Aorta (tissue), 5 donors: ENCODE results near the gene FKBP5. TPM values are rescaled to one million over a fixed set of nuclear protein-coding genes. Genes with fewer than 3 reads are reported as not detected.
"Not testable (repeated sequence)": the region's sequence is repeated elsewhere in the genome, so short reads cannot be mapped to it uniquely, and the experiment has no call there.

Source experiments
- ATAC-seq: fragments of 200-7000 bp; cut with Tn5 transposase; one replicate; pipeline ENCODE4 v1.9.1; 2022; ENCODE audit warnings: moderate library complexity; ENCODE audit not compliant: low FRiP score
- DNase-seq, 2 donors: peaks; one replicate each; pipeline ENCODE4 v3.0.0-alpha.2; 2020
- H3K27ac ChIP-seq, 2 donors: one replicate each; pipeline ENCODE4 v1.5.1; 2013; ENCODE audit warnings: low read length in 2 of 2, mild to moderate bottlenecking in 2 of 2, moderate library complexity in 2 of 2, control low read depth in 1 of 2, inconsistent platforms in 1 of 2, low read depth in 1 of 2
- H3K27me3 ChIP-seq, 2 donors: one replicate each; pipeline ENCODE4 v1.6.1; 2013; ENCODE audit warnings: control low read depth in 1 of 2, low read length in 1 of 2, mild to moderate bottlenecking in 1 of 2, moderate library complexity in 1 of 2; ENCODE audit not compliant: insufficient read depth in 2 of 2, control insufficient read depth in 1 of 2
- H3K36me3 ChIP-seq, 2 donors: one replicate each; pipeline ENCODE4 v1.6.1; 2013; ENCODE audit warnings: control low read depth in 1 of 2, low read length in 1 of 2, mild to moderate bottlenecking in 1 of 2; ENCODE audit not compliant: insufficient read depth in 2 of 2, control insufficient read depth in 1 of 2
- H3K4me1 ChIP-seq, 2 donors: one replicate each; pipeline ENCODE4 v1.6.1; 2013; ENCODE audit warnings: low read length in 2 of 2, control low read depth in 1 of 2, mild to moderate bottlenecking in 1 of 2, moderate library complexity in 1 of 2; ENCODE audit not compliant: insufficient read depth in 2 of 2, control insufficient read depth in 1 of 2
- H3K4me3 ChIP-seq, 2 donors: one replicate each; pipeline ENCODE4 v1.5.1; 2013; ENCODE audit warnings: low read length in 2 of 2, control low read depth in 1 of 2, mild to moderate bottlenecking in 1 of 2
- H3K9me3 ChIP-seq: one replicate; pipeline ENCODE4 v1.6.1; 2013; ENCODE audit warnings: mild to moderate bottlenecking, low read length; ENCODE audit not compliant: control insufficient read depth
- WGBS, 2 donors: extraction: QIAGEN DNeasy Blood & Tissue Kit; methylation state at CpG; one replicate each; pipeline ENCODE4 v1.1.7; 2013; 5-methylcytosine and 5-hydroxymethylcytosine counted together
- intact Hi-C, 2 donors: fragments of 100-400 bp; cut with DNase I; formaldehyde crosslinking; loops; one replicate each; pipeline versions ENCODE4 v1.14.2 to v1.15.0; 2022
- polyA plus RNA-seq, 2 donors: library from polyadenylated mRNA; stranded (reverse); fragments of 200-250 nt; gene quantifications; one replicate each; pipeline ENCODE4 v1.2.3, GENCODE V29; 2013
- total RNA-seq, 2 donors: library from RNA; stranded (reverse); fragmentation: NEBNext Ultra II Directional; extraction: Animal tissue kit (Norgen Biotek cat#: 25700); gene quantifications; one replicate each; pipeline ENCODE4 v1.2.1, GENCODE V29; 2021
- donor health status: healthy with polysubstance abuse.
- donor health status: Bipolar disorder and iron deficiency.
- donor health status: DM: no; HTN: no; CAD: no.
- donor health status: DM: no; HTN: no; CAD: no.
- donor health status: DM: yes; HTN: yes; CAD: no.

The FKBP5 gene
- total and polyA plus RNA-seq, 4 donors: 25.1 to 102 (median 87.6) TPM

DNA sequence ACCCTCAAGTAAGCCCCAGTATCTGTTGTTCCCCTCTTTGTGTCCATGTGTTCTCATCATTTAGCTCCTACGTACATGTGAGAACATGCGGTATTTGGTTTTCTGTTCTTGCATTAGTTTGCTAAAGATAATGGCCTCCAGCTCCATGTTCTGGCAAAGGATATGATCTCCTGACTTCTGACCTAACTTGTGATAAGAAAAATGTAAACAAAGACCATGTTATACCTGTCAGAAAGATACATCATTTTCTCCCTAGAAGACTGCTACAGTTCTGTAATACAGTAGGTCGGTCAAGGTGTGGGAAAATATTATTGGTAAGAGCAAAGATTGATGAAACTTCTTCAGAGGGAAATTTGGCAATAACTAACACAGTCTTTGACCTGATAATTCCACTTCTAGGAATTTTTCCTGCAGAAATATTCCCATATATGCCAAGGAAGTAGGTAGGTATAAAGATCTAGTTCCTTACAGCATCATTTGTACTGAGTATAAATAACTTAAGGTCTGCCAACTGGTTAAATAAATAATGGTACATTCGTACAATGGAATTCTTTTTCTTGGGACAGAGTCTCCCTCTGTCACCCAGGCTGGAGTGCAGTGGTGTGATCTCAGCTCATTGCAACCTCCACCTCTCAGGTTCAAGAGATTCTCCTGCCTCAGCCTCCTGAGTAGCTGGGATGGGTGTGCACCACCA, 19.1 kb upstream of the FKBP5 start:
- WGBS, 2 donors: 47 to 66% methylated on average over 4 of the region's 4 CpGs
- H3K4me1 ChIP-seq: no peaks in the 10 kb centered on the region
- no peaks in the 10 kb centered on the region for H3K27me3 ChIP-seq
- intact Hi-C loops: no loop called here
- ATAC-seq (no peak), DNase-seq (peak in 1 of 2 donors; percentile 30)
- no peak overlapping the region for H3K27ac ChIP-seq
- no peaks in the 10 kb centered on the region for H3K36me3 ChIP-seq
- no peak overlapping the region for H3K4me3 ChIP-seq
- peaks cover 3% of the 10 kb centered on the region for H3K9me3 ChIP-seq

DNA sequence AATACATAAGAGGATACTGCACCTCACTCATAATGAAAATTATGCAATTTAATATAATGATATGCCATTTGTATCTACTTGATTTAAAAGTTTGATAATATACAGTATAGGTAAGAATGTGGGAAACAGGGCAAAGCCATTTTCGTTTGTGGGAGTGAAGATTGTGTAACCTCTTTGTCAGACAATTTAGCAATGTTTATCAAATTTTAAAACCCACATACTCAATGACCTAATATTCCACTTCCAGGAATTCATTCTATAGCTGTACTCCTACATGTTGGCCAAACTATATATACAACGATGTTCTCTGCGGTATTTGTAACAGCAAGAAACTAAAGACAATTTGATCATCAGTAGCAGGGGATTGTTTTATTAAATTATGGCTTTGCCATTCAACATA, 17.8 kb upstream of the FKBP5 start:
- DNase-seq (no peak), ATAC-seq (no peak)
- no peaks in the 10 kb centered on the region for H3K27me3 ChIP-seq
- H3K27ac ChIP-seq: no peak overlapping the region
- H3K9me3 ChIP-seq: peaks cover 3% of the 10 kb centered on the region
- H3K4me3 ChIP-seq: no peak overlapping the region
- intact Hi-C loops: no loop called here
- 76 to 78% methylated on average over 3 of the region's 3 CpGs for WGBS, 2 donors
- no peaks in the 10 kb centered on the region for H3K4me1 ChIP-seq
- no peaks in the 10 kb centered on the region for H3K36me3 ChIP-seq

GRCh38 chr6:35703554-35703953, 14.8 kb upstream of the FKBP5 start:
- DNase-seq (no peak), ATAC-seq (no peak)
- no peaks in the 10 kb centered on the region for H3K27me3 ChIP-seq
- H3K27ac ChIP-seq: no peak overlapping the region
- H3K9me3 ChIP-seq: peaks cover 3% of the 10 kb centered on the region
- intact Hi-C loops: no loop called here
- no peaks in the 10 kb centered on the region for H3K4me1 ChIP-seq
- H3K4me3 ChIP-seq: no peak overlapping the region
- no peaks in the 10 kb centered on the region for H3K36me3 ChIP-seq

DNA sequence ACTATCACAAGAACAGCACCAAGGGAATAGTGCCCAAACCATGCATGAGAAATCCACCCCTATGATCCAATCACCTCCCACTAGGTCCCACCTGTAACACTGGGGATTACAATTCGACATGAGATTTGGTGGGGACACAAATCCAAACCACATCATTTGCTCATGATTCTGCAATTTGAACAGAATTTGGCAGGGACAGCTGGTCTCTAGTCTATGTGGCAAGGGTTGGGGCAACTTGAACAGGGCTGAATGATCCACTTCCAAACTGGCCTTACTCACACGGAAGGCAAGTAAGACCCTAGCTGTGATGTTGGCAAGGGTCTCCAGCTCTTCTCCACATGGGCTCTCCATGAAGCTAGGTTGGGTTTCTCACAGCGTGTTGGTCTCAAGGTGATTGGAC, 10.1 kb upstream of the FKBP5 start:
- DNase-seq: no peak
- no peak overlapping the region for H3K4me3 ChIP-seq
- H3K27me3 ChIP-seq: no peaks in the 10 kb centered on the region
- peaks cover 3% of the 10 kb centered on the region for H3K9me3 ChIP-seq
- H3K36me3 ChIP-seq: no peaks in the 10 kb centered on the region
- WGBS, 2 donors: 85 to 88% methylated on average over 3 of the region's 3 CpGs
- intact Hi-C loops: no loop called here
- no peak for ATAC-seq
- no peaks in the 10 kb centered on the region for H3K4me1 ChIP-seq
- H3K27ac ChIP-seq: no peak overlapping the region

- H3K27ac ChIP-seq, H3K27me3 ChIP-seq, ATAC-seq, H3K9me3 ChIP-seq, H3K36me3 ChIP-seq, H3K4me3 ChIP-seq, DNase-seq, intact Hi-C loops, H3K4me1 ChIP-seq: not testable (repeated sequence)
- 88 to 90% methylated on average over 7 of the region's 7 CpGs for WGBS, 2 donors
Observed at GRCh38 chr6:35698430-35698829, 9.7 kb upstream of the FKBP5 start.

- 79 to 86% methylated on average over 2 of the region's 2 CpGs for WGBS, 2 donors
- intact Hi-C loops: no loop called here
- H3K27me3 ChIP-seq: no peaks in the 10 kb centered on the region
- ATAC-seq: no peak
- no peak overlapping the region for H3K27ac ChIP-seq
- H3K36me3 ChIP-seq: no peaks in the 10 kb centered on the region
- no peak for DNase-seq
- H3K4me3 ChIP-seq: no peak overlapping the region
- H3K4me1 ChIP-seq: no peaks in the 10 kb centered on the region
- no peaks in the 10 kb centered on the region for H3K9me3 ChIP-seq
Observed at GRCh38 chr6:35694462-35694861, 5.7 kb upstream of the FKBP5 start.

- peak overlapping the region in 1 of 2 donors; percentile 77 for H3K27ac ChIP-seq
- DNase-seq (peak; percentile 88 to 92), ATAC-seq (peak; percentile 79)
- intact Hi-C loops: no loop called here
- H3K4me3 ChIP-seq: no peak overlapping the region
- no peaks in the 10 kb centered on the region for H3K9me3 ChIP-seq
- no peaks in the 10 kb centered on the region for H3K27me3 ChIP-seq
- WGBS, 2 donors: 53 to 55% methylated on average over 10 of the region's 10 CpGs
- no peaks in the 10 kb centered on the region for H3K4me1 ChIP-seq
- H3K36me3 ChIP-seq: no peaks in the 10 kb centered on the region
Observed at GRCh38 chr6:35691027-35691824, 2.5 kb upstream of the FKBP5 start.

DNA sequence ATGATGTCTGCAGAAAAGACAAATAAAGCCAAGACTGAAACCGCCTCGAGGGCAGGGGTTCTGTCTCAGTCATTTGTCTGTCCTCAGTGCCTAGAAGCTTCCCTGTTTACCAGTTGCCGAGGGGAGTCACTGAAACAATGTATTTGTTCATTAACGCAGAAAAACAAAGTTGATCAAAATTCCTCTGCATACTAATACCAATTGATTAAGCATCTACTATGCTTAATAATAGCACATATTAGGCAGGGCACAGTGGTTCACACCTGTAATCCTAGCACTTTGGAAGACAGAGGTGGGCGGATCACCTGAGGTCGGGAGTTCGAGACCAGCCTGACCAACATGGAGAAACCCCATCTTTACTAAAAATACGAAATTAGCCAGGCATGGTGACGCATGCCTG, 1.8 kb upstream of the FKBP5 start:
- intact Hi-C loops: no loop called here
- no peak overlapping the region for H3K27ac ChIP-seq

DNA sequence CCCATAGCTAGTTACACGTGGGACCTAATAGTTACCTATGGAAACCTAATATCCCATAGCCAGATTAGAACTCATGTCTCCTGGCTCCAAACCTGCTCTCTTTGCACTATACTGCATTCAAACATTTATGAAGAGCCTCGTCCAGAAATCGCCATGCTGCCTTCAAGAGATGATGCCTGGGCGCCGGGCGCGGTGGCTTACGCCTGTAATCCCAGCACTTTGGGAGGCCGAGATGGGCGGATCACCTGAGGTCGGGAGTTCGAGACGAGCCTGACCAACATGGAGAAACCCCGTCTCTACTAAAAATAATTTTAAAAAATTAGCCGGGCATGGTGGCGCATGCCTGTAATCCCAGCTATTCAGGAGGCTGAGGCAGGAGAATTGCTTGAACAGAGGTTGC, 1.3 kb upstream of the FKBP5 start:
- intact Hi-C loops, DNase-seq, H3K9me3 ChIP-seq, H3K4me3 ChIP-seq, H3K27ac ChIP-seq, H3K36me3 ChIP-seq, ATAC-seq, H3K27me3 ChIP-seq, H3K4me1 ChIP-seq: not testable (repeated sequence)
- WGBS, 2 donors: 96 to 97% methylated on average over 16 of the region's 16 CpGs

More for the DNA sequence above, 1.8 kb upstream of the FKBP5 start:
- 95 to 96% methylated on average over 9 of the region's 9 CpGs for WGBS, 2 donors
- H3K4me3 ChIP-seq: no peak overlapping the region
- H3K9me3 ChIP-seq: no peaks in the 10 kb centered on the region
- no peaks in the 10 kb centered on the region for H3K27me3 ChIP-seq
- no peak for ATAC-seq
- H3K36me3 ChIP-seq: no peaks in the 10 kb centered on the region
- DNase-seq: no peak
- no peaks in the 10 kb centered on the region for H3K4me1 ChIP-seq
